Activated CD4-positive, CD25-positive, alpha-beta regulatory T cell (primary cell): ENCODE results near the gene DAB2.
"Not testable (repeated sequence)": the region's sequence is repeated elsewhere in the genome, so short reads cannot be mapped to it uniquely, and the experiment has no call there.

ENCODE experiments used
- DNase-seq, 4 experiments: peaks; one replicate each; lab custom pipeline; 2025; lab: John Stamatoyannopoulos, UW

DAB2 gene

GRCh38 chr5:39340506-39340905 lies 84.3 kb downstream of the DAB2 start:
- no peak for DNase-seq

GRCh38 chr5:39337252-39337915 lies 87.4 kb downstream of the DAB2 start:
- DNase-seq: no peak

GRCh38 chr5:39334296-39334695 lies 90.5 kb downstream of the DAB2 start:
- not testable (repeated sequence) for DNase-seq

- DNase-seq: no peak
These were observed 91.7 kb downstream of the DAB2 start for GRCh38 chr5:39333104-39333503.

GRCh38 chr5:39331861-39332381 lies 92.9 kb downstream of the DAB2 start:
- no peak for DNase-seq

GRCh38 chr5:39328731-39329130 lies 96.0 kb downstream of the DAB2 start:
- no peak for DNase-seq

- no peak for DNase-seq
These were observed 101.2 kb downstream of the DAB2 start for GRCh38 chr5:39323542-39323941.
